GM04503 (cell line): ENCODE data around the gene TMPO.
A peak's percentile ranks its signal among the peaks of the same experiment; 100 is the strongest.
"Not testable (repeated sequence)": the region's sequence is repeated elsewhere in the genome, so short reads cannot be mapped to it uniquely, and the experiment has no call there.

Experiments
- DNase-seq: peaks from one replicate; pipeline ENCODE4 v3.0.0-alpha.2; 2012; ENCODE audit warnings: low read depth

TMPO gene

GRCh38 chr12:98511806-98512205, 3.6 kb upstream of the TMPO start:
- DNase-seq = not testable (repeated sequence)

- no peak for DNase-seq
Measured at GRCh38 chr12:98513379-98514322, 1.7 kb upstream of the TMPO start.

GRCh38 chr12:98514982-98515286, 456 bp upstream of the TMPO start:
- DNase-seq = no peak

GRCh38 chr12:98516111-98516873, 902 bp downstream of the TMPO start:
- peak; percentile 35 for DNase-seq

GRCh38 chr12:98519257-98519907, 4.0 kb downstream of the TMPO start:
- DNase-seq = no peak

GRCh38 chr12:98530068-98530467, 14.7 kb downstream of the TMPO start:
- no peak for DNase-seq

GRCh38 chr12:98532687-98533304, 17.4 kb downstream of the TMPO start:
- no peak for DNase-seq

- DNase-seq = no peak
Measured at GRCh38 chr12:98533723-98534251, 18.4 kb downstream of the TMPO start.

- DNase-seq = no peak
Measured at GRCh38 chr12:98538031-98538430, 22.6 kb downstream of the TMPO start.

- DNase-seq = no peak
Measured at GRCh38 chr12:98543701-98544100, 28.3 kb downstream of the TMPO start.

- no peak for DNase-seq
Measured at GRCh38 chr12:98544751-98545150, 29.4 kb downstream of the TMPO start.

- no peak for DNase-seq
Measured at GRCh38 chr12:98549371-98550110, 34.2 kb downstream of the TMPO start.

GRCh38 chr12:98551787-98552186, 36.4 kb downstream of the TMPO start:
- no peak for DNase-seq

- DNase-seq = not testable (repeated sequence)
Measured at GRCh38 chr12:98558097-98558496, 42.7 kb downstream of the TMPO start.

- no peak for DNase-seq
Measured at GRCh38 chr12:98559666-98560065, 44.3 kb downstream of the TMPO start.

- no peak for DNase-seq
Measured at GRCh38 chr12:98561846-98562245, 46.5 kb downstream of the TMPO start.

GRCh38 chr12:98572010-98572409, 56.6 kb downstream of the TMPO start:
- no peak for DNase-seq

- DNase-seq = no peak
Measured at GRCh38 chr12:98574110-98574509, 58.7 kb downstream of the TMPO start.

- no peak for DNase-seq
Measured at GRCh38 chr12:98575013-98575412, 59.6 kb downstream of the TMPO start.

GRCh38 chr12:98576795-98577194, 61.4 kb downstream of the TMPO start:
- not testable (repeated sequence) for DNase-seq

- no peak for DNase-seq
Measured at GRCh38 chr12:98578392-98578791, 63.0 kb downstream of the TMPO start.
